OCI-LY3 (cell line): ENCODE data around the gene ACTMAP.
A peak's percentile ranks its signal among the peaks of the same experiment; 100 is the strongest.

Experiments used
- H2AFZ ChIP-seq: fragments of 200-600, 300-600 bp; shearing (Covaris generic); 2 replicates; pipeline ENCODE4 v1.6.0; 2014; ENCODE audit warnings: antibody characterized with exemption, low read depth, low read length
- H3K27ac ChIP-seq: fragments of 200-600, 300-600 bp; sonication (generic); 2 replicates; pipeline ENCODE4 v1.5.1; 2014; ENCODE audit warnings: mild to moderate bottlenecking, low read length, moderate library complexity, mixed read lengths
- H3K27me3 ChIP-seq: fragments of 200-600, 300-600 bp; sonication (generic); 2 replicates; pipeline ENCODE4 v1.6.1; 2014; ENCODE audit warnings: low read depth, low read length, mixed read lengths
- H3K36me3 ChIP-seq: fragments of 200-600, 300-600 bp; sonication (generic); replicated peaks from 2 replicates; pipeline ENCODE3; 2014; ENCODE audit warnings: low read depth, low read length, mixed read lengths
- H3K4me1 ChIP-seq: fragments of 300-600, 200-600 bp; sonication (generic); 2 replicates; pipeline ENCODE4 v1.6.1; 2014; ENCODE audit warnings: low read length, mixed read lengths
- H3K4me2 ChIP-seq: fragments of 200-600, 300-600 bp; sonication (generic); 2 replicates; pipeline ENCODE4 v1.6.1; 2014; ENCODE audit warnings: low read length, mixed read lengths
- H3K4me3 ChIP-seq: fragments of 300-600, 200-600 bp; sonication (generic); 2 replicates; pipeline ENCODE4 v1.5.1; 2014; ENCODE audit warnings: antibody characterized with exemption, mild to moderate bottlenecking, low read length, moderate library complexity
- H3K79me2 ChIP-seq: fragments of 300-600, 200-600 bp; shearing (Covaris generic); 2 replicates; pipeline ENCODE4 v1.6.1; 2014; ENCODE audit warnings: mild to moderate bottlenecking, low read length, mixed read lengths
- H3K9ac ChIP-seq: fragments of 300-600, 200-600 bp; shearing (Covaris generic); 2 replicates; pipeline ENCODE4 v1.6.0; 2014; ENCODE audit warnings: mild to moderate bottlenecking, low read length, moderate library complexity
- H3K9me3 ChIP-seq: fragments of 200-600, 300-600 bp; shearing (Covaris generic); 2 replicates; pipeline ENCODE4 v1.6.1; 2014; ENCODE audit warnings: low read length, mixed read lengths; ENCODE audit not compliant: insufficient read depth
- H4K20me1 ChIP-seq: fragments of 200-600, 300-600 bp; sonication (generic); 2 replicates; pipeline ENCODE4 v1.6.1; 2016; ENCODE audit warnings: low read length, mixed read lengths; ENCODE audit not compliant: insufficient read depth
- EZH2phosphoT487 ChIP-seq: fragments of 200-600 bp; shearing (Covaris generic); IDR thresholded peaks from 2 replicates; pipeline ENCODE4 v1.6.1; 2018; ENCODE audit warnings: antibody characterized with exemption, mixed run types, low read depth
- TF ChIP-seq, protein P1 (sequence below): fragments of 200-600, 300-600 bp; sonication (generic); IDR thresholded peaks from 2 replicates; pipeline ENCODE4 v1.5.1; 2014; ENCODE audit warnings: antibody characterized with exemption, low read length, low read depth

Gene ACTMAP, protein sequence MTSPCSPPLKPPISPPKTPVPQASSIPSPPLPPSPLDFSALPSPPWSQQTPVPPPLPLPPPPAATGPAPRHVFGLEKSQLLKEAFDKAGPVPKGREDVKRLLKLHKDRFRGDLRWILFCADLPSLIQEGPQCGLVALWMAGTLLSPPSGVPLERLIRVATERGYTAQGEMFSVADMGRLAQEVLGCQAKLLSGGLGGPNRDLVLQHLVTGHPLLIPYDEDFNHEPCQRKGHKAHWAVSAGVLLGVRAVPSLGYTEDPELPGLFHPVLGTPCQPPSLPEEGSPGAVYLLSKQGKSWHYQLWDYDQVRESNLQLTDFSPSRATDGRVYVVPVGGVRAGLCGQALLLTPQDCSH

DNA sequence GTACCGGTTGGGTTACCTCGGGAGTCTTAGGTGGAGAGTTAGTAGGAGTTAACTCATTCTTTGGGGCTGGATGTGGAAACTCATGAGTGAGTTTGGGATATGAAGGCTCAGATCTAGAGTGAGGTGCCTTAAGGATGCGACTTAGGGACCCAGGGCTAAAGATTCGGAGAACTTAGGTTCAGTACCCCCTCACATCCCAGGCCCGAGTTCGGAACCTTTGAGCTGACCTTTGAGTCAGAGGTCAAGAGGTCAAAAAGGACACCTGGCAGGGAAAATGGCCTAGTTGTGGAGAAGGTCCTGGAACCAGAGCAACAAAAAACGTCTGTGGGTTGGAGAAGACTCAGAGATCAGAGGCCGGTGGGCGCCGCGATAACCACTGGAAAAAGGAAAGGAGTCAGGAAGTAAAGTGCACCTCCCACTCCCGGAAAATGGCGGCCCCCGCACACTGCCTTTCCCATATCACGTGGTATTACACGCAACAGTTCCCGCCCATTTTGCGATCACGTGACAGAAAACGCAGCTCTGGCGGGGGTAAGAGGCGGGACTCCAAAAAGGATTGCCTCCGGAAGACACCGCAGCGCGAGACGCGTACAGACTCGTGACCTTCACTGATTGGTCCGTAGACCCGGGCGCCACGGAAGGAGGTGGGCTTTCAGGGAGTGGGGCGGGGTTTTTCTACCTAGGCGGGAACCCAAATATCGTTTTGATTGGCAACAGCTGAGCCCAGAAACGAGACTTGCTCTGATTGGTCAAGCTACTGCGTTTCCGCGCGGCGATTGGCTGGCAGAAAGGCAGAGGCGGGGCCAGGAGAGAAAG, at the start of gene ACTMAP:
TSS of gene ACTMAP (minus strand) at position 420 of the 816 bp plus-strand sequence. CDS start 674 bp downstream, outside the sequence.
- no peaks in the 10 kb centered on the region for H3K9me3 ChIP-seq
- no peak for TF ChIP-seq EZH2phosphoT487
- TF ChIP-seq, protein P1, sequence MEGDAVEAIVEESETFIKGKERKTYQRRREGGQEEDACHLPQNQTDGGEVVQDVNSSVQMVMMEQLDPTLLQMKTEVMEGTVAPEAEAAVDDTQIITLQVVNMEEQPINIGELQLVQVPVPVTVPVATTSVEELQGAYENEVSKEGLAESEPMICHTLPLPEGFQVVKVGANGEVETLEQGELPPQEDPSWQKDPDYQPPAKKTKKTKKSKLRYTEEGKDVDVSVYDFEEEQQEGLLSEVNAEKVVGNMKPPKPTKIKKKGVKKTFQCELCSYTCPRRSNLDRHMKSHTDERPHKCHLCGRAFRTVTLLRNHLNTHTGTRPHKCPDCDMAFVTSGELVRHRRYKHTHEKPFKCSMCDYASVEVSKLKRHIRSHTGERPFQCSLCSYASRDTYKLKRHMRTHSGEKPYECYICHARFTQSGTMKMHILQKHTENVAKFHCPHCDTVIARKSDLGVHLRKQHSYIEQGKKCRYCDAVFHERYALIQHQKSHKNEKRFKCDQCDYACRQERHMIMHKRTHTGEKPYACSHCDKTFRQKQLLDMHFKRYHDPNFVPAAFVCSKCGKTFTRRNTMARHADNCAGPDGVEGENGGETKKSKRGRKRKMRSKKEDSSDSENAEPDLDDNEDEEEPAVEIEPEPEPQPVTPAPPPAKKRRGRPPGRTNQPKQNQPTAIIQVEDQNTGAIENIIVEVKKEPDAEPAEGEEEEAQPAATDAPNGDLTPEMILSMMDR: no peak
- H3K4me2 ChIP-seq: peak within 1 kb of the TSS; percentile 95
- peak within 1 kb of the TSS; percentile 80 for H3K27ac ChIP-seq
- peak within 1 kb of the TSS; percentile 92 for H3K4me3 ChIP-seq
- no peaks in the 10 kb centered on the region for H3K27me3 ChIP-seq
- H3K9ac ChIP-seq: peak within 1 kb of the TSS; percentile 97
- peaks cover 37% of the 10 kb centered on the region for H3K4me1 ChIP-seq
- peaks cover 62% of the 10 kb centered on the region for H3K79me2 ChIP-seq
- peaks cover 11% of the 10 kb centered on the region for H4K20me1 ChIP-seq
- no peak within 1 kb of the TSS; the same call in 1 of the 2 replicates for H2AFZ ChIP-seq
- H3K36me3 ChIP-seq: peaks cover 16% of the 10 kb centered on the region

DNA sequence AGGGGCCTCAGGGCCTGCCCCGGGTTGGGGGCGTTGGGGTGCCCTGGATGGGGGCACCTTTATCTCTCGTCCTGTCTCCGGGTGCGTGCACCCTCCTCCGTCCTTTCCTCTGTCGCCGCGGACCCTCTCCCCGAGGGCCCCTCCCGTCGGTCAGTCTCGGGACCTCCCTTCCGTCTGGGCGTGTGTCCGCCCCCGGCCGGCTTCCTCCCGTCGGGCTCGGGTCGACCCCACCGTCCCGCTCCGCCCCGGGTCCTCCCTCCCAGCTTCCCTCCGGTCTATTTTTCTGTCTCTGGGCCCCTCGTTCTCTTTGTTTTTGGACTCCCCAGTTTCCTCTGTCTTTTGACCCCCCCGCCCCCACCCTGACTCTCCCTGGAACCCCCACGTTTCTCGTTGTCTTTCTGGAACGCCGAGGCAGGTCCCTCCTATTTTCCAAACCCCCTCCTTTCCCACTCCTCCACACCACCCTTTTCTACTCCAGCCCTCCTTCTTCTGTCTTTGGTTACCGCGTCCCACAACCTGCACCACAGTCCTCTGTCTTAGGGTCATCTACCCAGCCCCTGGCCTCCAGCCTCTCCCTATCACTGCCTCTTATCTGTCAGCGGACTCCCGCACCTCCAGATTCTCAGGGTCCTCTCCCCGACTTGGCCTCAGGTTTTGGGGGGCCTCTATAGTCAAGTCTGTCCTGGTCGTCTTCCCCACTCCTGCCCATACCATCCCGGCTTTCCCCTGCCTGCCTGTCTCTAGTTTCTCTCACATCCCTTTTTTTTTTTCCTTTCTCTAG, 49.5 kb upstream of the ACTMAP start:
- Histone ChIP-seq H3K4me3 (peak overlapping the region; percentile 86), H3K9me3 (no peaks in the 10 kb centered on the region), H3K4me2 (peak overlapping the region; percentile 96), H3K27me3 (no peaks in the 10 kb centered on the region), H3K79me2 (peaks cover 57% of the 10 kb centered on the region), H3K27ac (peak overlapping the region; percentile 63), H3K36me3 (peaks cover 36% of the 10 kb centered on the region), H4K20me1 (peaks cover 49% of the 10 kb centered on the region), H2AFZ (no peak overlapping the region), H3K9ac (peak overlapping the region; percentile 90), H3K4me1 (peaks cover 63% of the 10 kb centered on the region)
- TF ChIP-seq, protein P1: no peak
- no peak for TF ChIP-seq EZH2phosphoT487

DNA sequence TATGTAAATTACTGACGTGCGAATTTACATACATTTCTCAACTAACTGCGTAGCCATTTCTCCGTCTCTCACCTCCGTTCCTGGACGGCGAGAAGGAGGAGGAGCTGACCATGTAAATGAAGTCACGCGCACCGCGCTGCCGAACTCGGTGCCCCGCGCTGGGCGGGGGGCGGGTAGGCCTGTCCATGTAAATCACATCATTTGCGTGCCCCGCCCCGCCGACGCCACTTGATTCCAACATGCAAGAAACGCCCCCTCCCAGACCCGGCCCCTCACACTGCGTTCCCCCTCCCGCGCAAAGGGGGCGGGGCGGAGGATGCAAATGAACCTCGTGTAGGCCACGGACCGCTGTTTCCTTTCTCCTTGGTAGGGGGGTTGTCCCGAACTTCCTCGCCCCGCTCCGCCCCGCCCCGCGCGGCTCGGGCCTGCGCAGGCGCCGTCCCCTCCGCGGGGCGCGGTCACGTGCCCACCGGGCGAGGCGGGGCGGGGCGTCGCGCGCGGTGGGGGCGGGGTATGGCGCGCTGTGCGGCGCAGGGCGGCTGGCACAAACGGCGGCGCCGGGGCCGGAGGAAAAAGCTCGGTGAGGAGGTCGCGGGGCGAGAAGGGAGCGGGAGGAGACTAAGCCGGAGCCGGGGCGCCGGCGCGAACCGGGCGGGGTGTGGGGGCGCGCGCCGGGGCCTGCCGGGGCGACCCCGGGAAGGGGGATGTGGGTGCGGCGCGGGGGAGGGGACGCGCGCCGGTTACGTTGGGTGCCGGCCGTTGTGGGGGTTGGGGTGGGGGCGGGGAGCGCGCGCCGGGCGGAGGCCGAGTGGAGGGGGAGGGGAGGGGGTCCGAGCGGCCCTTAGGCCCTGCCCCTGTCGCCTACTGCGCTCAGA, 48.6 kb upstream of the ACTMAP start, which contains the start of gene EGLN2:
TSS of gene EGLN2 (plus strand) at position 509 of the 875 bp plus-strand sequence. CDS start 1,382 bp downstream, outside the sequence.
- peaks cover 49% of the 10 kb centered on the region for H3K79me2 ChIP-seq
- no peaks in the 10 kb centered on the region for H3K9me3 ChIP-seq
- peak within 1 kb of the TSS; percentile 90 for H3K9ac ChIP-seq
- peaks cover 55% of the 10 kb centered on the region for H3K4me1 ChIP-seq
- peak within 1 kb of the TSS; percentile 90 for H3K27ac ChIP-seq
- H3K27me3 ChIP-seq: no peaks in the 10 kb centered on the region
- TF ChIP-seq EZH2phosphoT487: no peak
- TF ChIP-seq, protein P1: no peak
- peaks cover 28% of the 10 kb centered on the region for H3K36me3 ChIP-seq
- H4K20me1 ChIP-seq: peaks cover 41% of the 10 kb centered on the region
- H3K4me3 ChIP-seq: peak within 1 kb of the TSS; percentile 86
- H2AFZ ChIP-seq: peak within 1 kb of the TSS; percentile 34; the same call in 1 of the 2 replicates
- H3K4me2 ChIP-seq: peak within 1 kb of the TSS; percentile 96
